Measurements from ENCODE around the gene CFAP74. TPM values are rescaled to one million over a fixed set of nuclear protein-coding genes. Genes with fewer than 3 reads are reported as not detected.

CFAP74 gene
- total and polyA plus RNA-seq, 2 of the 13 experiments (the other 11 are each of a cell fraction or from before 2014, with no cell fraction given): 0.27 to 0.62 TPM

- TF ChIP-seq, protein P1, sequence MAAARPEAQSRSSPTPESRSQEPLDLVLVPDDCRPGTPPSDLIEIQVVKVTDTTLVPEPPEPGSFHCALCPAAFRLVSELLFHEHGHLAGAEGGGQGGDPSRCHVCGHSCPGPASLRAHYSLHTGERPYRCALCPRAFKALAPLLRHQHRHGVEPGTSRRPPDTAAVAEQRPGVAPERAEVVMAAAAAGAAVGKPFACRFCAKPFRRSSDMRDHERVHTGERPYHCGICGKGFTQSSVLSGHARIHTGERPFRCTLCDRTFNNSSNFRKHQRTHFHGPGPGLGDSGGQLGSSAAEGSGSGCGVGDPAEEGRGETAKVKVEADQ (CRISPR knock-in tag; IDR thresholded peaks at IDR 0.05; ENCODE audit: borderline replicate concordance): 0 out of 2 replicates have a peak, but pooled peaks have one; percentile 35
- TF ChIP-seq HOXA3 (CRISPR knock-in tag; IDR thresholded peaks at IDR 0.05) (peak; percentile 46), STAT5B (CRISPR knock-in tag; IDR thresholded peaks at IDR 0.05) (0 out of 2 replicates have a peak, but pooled peaks have one; percentile 69), ZFP41 (CRISPR knock-in tag; IDR thresholded peaks at IDR 0.05; ENCODE audit: borderline replicate concordance) (peak; percentile 64; the same call in 1 of the 2 replicates), KDM6A (CRISPR knock-in tag; IDR thresholded peaks at IDR 0.05; ENCODE audit: low read depth) (no peak), ZNF772 (CRISPR knock-in tag; IDR thresholded peaks at IDR 0.05) (0 out of 2 replicates have a peak, but pooled peaks have one; percentile 7), ZNF17 (CRISPR knock-in tag; IDR thresholded peaks at IDR 0.05) (0 out of 2 replicates have a peak, but pooled peaks have one; percentile 37), RCOR2 (CRISPR knock-in tag; IDR thresholded peaks at IDR 0.05) (no peak), CHD4 (IDR thresholded peaks at IDR 0.05; ENCODE audit: borderline replicate concordance, low read length) (0 out of 2 replicates have a peak, but pooled peaks have one; percentile 42), MYC (CRISPR knock-in tag; IDR thresholded peaks at IDR 0.05; ENCODE audit: borderline replicate concordance) (peak; percentile 93), NFATC3 (CRISPR knock-in tag; IDR thresholded peaks at IDR 0.05) (no peak), ZKSCAN5 (CRISPR knock-in tag; IDR thresholded peaks at IDR 0.05) (peak; percentile 71; the same call in 1 of the 2 replicates), SMAD3 (CRISPR knock-in tag; IDR thresholded peaks at IDR 0.05) (peak; percentile 45; the same call in 1 of the 2 replicates), ZNF33B (CRISPR knock-in tag; IDR thresholded peaks at IDR 0.05) (no peak), ERF (CRISPR knock-in tag; IDR thresholded peaks at IDR 0.05) (peak; percentile 44; the same call in 1 of the 2 replicates)
- TF ChIP-seq, protein P2, sequence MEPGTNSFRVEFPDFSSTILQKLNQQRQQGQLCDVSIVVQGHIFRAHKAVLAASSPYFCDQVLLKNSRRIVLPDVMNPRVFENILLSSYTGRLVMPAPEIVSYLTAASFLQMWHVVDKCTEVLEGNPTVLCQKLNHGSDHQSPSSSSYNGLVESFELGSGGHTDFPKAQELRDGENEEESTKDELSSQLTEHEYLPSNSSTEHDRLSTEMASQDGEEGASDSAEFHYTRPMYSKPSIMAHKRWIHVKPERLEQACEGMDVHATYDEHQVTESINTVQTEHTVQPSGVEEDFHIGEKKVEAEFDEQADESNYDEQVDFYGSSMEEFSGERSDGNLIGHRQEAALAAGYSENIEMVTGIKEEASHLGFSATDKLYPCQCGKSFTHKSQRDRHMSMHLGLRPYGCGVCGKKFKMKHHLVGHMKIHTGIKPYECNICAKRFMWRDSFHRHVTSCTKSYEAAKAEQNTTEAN (CRISPR knock-in tag; conservative IDR thresholded peaks at IDR 0.05): 0 out of 2 replicates have a peak, but pooled peaks have one; percentile 26
- TF ChIP-seq, protein P3, sequence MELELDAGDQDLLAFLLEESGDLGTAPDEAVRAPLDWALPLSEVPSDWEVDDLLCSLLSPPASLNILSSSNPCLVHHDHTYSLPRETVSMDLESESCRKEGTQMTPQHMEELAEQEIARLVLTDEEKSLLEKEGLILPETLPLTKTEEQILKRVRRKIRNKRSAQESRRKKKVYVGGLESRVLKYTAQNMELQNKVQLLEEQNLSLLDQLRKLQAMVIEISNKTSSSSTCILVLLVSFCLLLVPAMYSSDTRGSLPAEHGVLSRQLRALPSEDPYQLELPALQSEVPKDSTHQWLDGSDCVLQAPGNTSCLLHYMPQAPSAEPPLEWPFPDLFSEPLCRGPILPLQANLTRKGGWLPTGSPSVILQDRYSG (CRISPR knock-in tag; IDR thresholded peaks at IDR 0.05): no peak
- TF ChIP-seq, protein P4, sequence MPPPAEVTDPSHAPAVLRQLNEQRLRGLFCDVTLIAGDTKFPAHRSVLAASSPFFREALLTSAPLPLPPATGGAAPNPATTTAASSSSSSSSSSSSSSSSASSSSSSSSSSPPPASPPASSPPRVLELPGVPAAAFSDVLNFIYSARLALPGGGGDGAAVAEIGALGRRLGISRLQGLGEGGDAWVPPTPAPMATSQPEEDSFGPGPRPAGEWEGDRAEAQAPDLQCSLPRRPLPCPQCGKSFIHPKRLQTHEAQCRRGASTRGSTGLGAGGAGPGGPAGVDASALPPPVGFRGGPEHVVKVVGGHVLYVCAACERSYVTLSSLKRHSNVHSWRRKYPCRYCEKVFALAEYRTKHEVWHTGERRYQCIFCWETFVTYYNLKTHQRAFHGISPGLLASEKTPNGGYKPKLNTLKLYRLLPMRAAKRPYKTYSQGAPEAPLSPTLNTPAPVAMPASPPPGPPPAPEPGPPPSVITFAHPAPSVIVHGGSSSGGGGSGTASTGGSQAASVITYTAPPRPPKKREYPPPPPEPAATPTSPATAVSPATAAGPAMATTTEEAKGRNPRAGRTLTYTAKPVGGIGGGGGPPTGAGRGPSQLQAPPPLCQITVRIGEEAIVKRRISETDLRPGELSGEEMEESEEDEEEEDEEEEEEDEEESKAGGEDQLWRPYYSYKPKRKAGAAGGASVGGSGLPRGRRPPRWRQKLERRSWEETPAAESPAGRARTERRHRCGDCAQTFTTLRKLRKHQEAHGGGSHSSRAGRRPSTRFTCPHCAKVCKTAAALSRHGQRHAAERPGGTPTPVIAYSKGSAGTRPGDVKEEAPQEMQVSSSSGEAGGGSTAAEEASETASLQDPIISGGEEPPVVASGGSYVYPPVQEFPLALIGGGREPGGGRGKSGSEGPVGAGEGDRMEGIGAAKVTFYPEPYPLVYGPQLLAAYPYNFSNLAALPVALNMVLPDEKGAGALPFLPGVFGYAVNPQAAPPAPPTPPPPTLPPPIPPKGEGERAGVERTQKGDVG (CRISPR knock-in tag; IDR thresholded peaks at IDR 0.05; ENCODE audit: borderline replicate concordance): no peak
- TF ChIP-seq, protein P5, sequence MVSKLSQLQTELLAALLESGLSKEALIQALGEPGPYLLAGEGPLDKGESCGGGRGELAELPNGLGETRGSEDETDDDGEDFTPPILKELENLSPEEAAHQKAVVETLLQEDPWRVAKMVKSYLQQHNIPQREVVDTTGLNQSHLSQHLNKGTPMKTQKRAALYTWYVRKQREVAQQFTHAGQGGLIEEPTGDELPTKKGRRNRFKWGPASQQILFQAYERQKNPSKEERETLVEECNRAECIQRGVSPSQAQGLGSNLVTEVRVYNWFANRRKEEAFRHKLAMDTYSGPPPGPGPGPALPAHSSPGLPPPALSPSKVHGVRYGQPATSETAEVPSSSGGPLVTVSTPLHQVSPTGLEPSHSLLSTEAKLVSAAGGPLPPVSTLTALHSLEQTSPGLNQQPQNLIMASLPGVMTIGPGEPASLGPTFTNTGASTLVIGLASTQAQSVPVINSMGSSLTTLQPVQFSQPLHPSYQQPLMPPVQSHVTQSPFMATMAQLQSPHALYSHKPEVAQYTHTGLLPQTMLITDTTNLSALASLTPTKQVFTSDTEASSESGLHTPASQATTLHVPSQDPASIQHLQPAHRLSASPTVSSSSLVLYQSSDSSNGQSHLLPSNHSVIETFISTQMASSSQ (IDR thresholded peaks at IDR 0.05; ENCODE audit: low read depth): no peak
- TF ChIP-seq, protein P5 (CRISPR knock-in tag; IDR thresholded peaks at IDR 0.05; ENCODE audit: borderline replicate concordance): no peak
Measured at GRCh38 chr1:2049225-2049717, 45.7 kb upstream of the CFAP74 start (continued).

Measured in HepG2 (cell line).